T-helper 2 cell treated with Interferon-gamma antibody and Interleukin-4, amounts not matched to agents 5 μg/mL and 100 μg/mL, for 36 hours (primary cell): ENCODE measurements around the gene ARHGEF33.

Source experiments
- DNase-seq: peaks from one replicate; pipeline ENCODE4 v3.0.0; 2021; ENCODE audit warnings: low spot score
- H3K27ac Mint-ChIP-seq: one replicate; pipeline ENCODE4 v1.8.0; 2021; ENCODE audit warnings: mild to moderate bottlenecking, mixed read lengths
- H3K27me3 Mint-ChIP-seq: one replicate; pipeline ENCODE4 v1.8.0; 2021; ENCODE audit warnings: low read depth, mixed read lengths
- H3K36me3 Mint-ChIP-seq: one replicate; pipeline ENCODE4 v1.8.0; 2021; ENCODE audit warnings: low read depth, mixed read lengths
- H3K4me1 Mint-ChIP-seq: one replicate; pipeline ENCODE4 v1.8.0; 2021; ENCODE audit warnings: low read depth, mixed read lengths
- H3K4me3 Mint-ChIP-seq: one replicate; pipeline ENCODE4 v1.8.0; 2022; ENCODE audit warnings: mild to moderate bottlenecking, moderate library complexity, mixed read lengths
- H3K9me3 Mint-ChIP-seq: one replicate; pipeline ENCODE4 v1.8.0; 2021; ENCODE audit warnings: mixed read lengths

ARHGEF33 gene

GRCh38 chr2:39022642-39023235 lies 133.1 kb downstream of the ARHGEF33 start:
- peaks cover 33% of the 10 kb centered on the region for H3K36me3 Mint-ChIP-seq
- no peaks in the 10 kb centered on the region for H3K9me3 Mint-ChIP-seq
- peaks cover 7% of the 10 kb centered on the region for H3K4me1 Mint-ChIP-seq
- no peak overlapping the region for H3K4me3 Mint-ChIP-seq
- no peaks in the 10 kb centered on the region for H3K27me3 Mint-ChIP-seq
- no peak overlapping the region for H3K27ac Mint-ChIP-seq
- DNase-seq = no peak

- H3K36me3 Mint-ChIP-seq = peaks cover 36% of the 10 kb centered on the region
- no peaks in the 10 kb centered on the region for H3K27me3 Mint-ChIP-seq
- H3K27ac Mint-ChIP-seq = no peak overlapping the region
- H3K4me3 Mint-ChIP-seq = no peak overlapping the region
- H3K9me3 Mint-ChIP-seq = no peaks in the 10 kb centered on the region
- DNase-seq = no peak
- peaks cover 4% of the 10 kb centered on the region for H3K4me1 Mint-ChIP-seq
These were observed 134.0 kb downstream of the ARHGEF33 start for GRCh38 chr2:39023649-39024048.

- H3K27me3 Mint-ChIP-seq = no peaks in the 10 kb centered on the region
- peaks cover 29% of the 10 kb centered on the region for H3K36me3 Mint-ChIP-seq
- no peaks in the 10 kb centered on the region for H3K9me3 Mint-ChIP-seq
- H3K4me1 Mint-ChIP-seq = no peaks in the 10 kb centered on the region
- no peak for DNase-seq
- no peak overlapping the region for H3K4me3 Mint-ChIP-seq
- no peak overlapping the region for H3K27ac Mint-ChIP-seq
These were observed 135.2 kb downstream of the ARHGEF33 start for GRCh38 chr2:39024833-39025232.
